ENCODE measurements around the gene AVEN. TPM values are rescaled to one million over a fixed set of nuclear protein-coding genes. Genes with fewer than 3 reads are reported as not detected.

The AVEN gene
- total and polyA plus RNA-seq, 9 of the 15 experiments (the other 6 are each of a cell fraction or from before 2014, with no cell fraction given): 1.5 to 6.4 (median 4.7) TPM

GRCh38 chr15:34065941-34066340, 26.9 kb upstream of the AVEN start (continued):
- no peak for TF ChIP-seq E2F8 (IDR thresholded peaks at IDR 0.05; ENCODE audit: low read depth, partially characterized antibody)
- TF ChIP-seq ZNF444 (CRISPR knock-in tag; IDR thresholded peaks at IDR 0.05): no peak
- no peak for TF ChIP-seq ZBTB34 (CRISPR knock-in tag; IDR thresholded peaks at IDR 0.05)

- DNase-seq (ENCODE audit: extremely low read depth in 1 of 4, low spot score in 3 of 4): no peak
- POLR2A ChIA-PET: interaction anchor here (0.7 kb wide), 1 partner anchor 201 kb away, joined by 3 read pairs; no protein-coding TSS in a partner anchor
- no peak for TF ChIP-seq BRD4 (IDR thresholded peaks at IDR 0.05)
- no peak for TF ChIP-seq FIP1L1 (IDR thresholded peaks at IDR 0.05; ENCODE audit: low read depth, low read length, poor library complexity, severe bottlenecking)
- TF ChIP-seq MYNN (IDR thresholded peaks at IDR 0.05): no peak
- no peak for TF ChIP-seq MYNN (CRISPR knock-in tag; IDR thresholded peaks at IDR 0.05)
- TF ChIP-seq CHAMP1 (IDR thresholded peaks at IDR 0.05): no peak
- no peak for TF ChIP-seq KAT8 (IDR thresholded peaks at IDR 0.05; ENCODE audit: low read depth)
- no peak for TF ChIP-seq ZNF830 (CRISPR knock-in tag; IDR thresholded peaks at IDR 0.05)
- no peak for TF ChIP-seq ZBTB5 (IDR thresholded peaks at IDR 0.05)
Measured at GRCh38 chr15:34065261-34065660, 26.3 kb upstream of the AVEN start.

More at GRCh38 chr15:34065261-34065660, 26.3 kb upstream of the AVEN start:
- no peaks in the 10 kb centered on the region for H4K20me1 ChIP-seq (replicated peaks; ENCODE audit: control insufficient read depth, insufficient read depth, low read length)
- H3K9ac ChIP-seq (ENCODE audit: insufficient read depth in 1 of 2, low read depth in 2 of 2, low read length in 2 of 2): no peak overlapping the region
- in situ Hi-C loops (cut with MboI) (loop anchor here (10.0 kb wide), 1 partner anchor 300 kb away; the partner anchor contains the start of gene LPCAT4), intact Hi-C loops (cut with micrococcal nuclease) (loop anchor here (2.0 kb wide), 1 partner anchor 44 kb away; no protein-coding TSS in a partner anchor)
- H3K27ac ChIP-seq (ENCODE audit: extremely low read depth, low read depth, low read length): no peak overlapping the region
- WGBS (ENCODE audit: insufficient coverage, low coverage, missing lambda C conversion rate): 20% methylated on average over 3 of the region's 3 CpGs
- peaks cover 0 to 3% of the 10 kb centered on the region in 2 experiments; a peak in 2 of 5 replicates for H3K27me3 ChIP-seq (ENCODE audit: control insufficient read depth in 2 of 2, insufficient read depth in 2 of 2, low read length in 2 of 2)
- no peaks in the 10 kb centered on the region; the same call in 1 of the 2 replicates for H3K9me3 ChIP-seq (replicated peaks; ENCODE audit: control insufficient read depth, insufficient read depth, low read depth, low read length)
- BruUV-seq (replicated peaks): no TSS peak
- ATAC-seq (no peak), FAIRE-seq (no peak)
- H3K4me2 ChIP-seq (ENCODE audit: insufficient read depth, low read length): no peak overlapping the region
- CTCF ChIA-PET (ENCODE audit: low intra/inter-chr PET ratio): no interaction called here
- no peaks in the 10 kb centered on the region for H3K79me2 ChIP-seq (ENCODE audit: control insufficient read depth, insufficient read depth, low read length)
- no peak overlapping the region for H3K4me3 ChIP-seq
- H3K36me3 ChIP-seq (ENCODE audit: control insufficient read depth, insufficient read depth, low read length): no peaks in the 10 kb centered on the region
- H2AFZ ChIP-seq (ENCODE audit: low read depth, low read length): no peak overlapping the region
- no peaks in the 10 kb centered on the region for H3K4me1 ChIP-seq (replicated peaks in 1 of 2; ENCODE audit: control insufficient read depth in 2 of 2, insufficient read depth in 2 of 2, low read length in 2 of 2)
- no peaks in the 10 kb centered on the region for H3K9me1 ChIP-seq (ENCODE audit: control insufficient read depth, insufficient read depth, low read length)
